Brain microvascular endothelial cell (primary cell): ENCODE data around the gene RBM42.
A peak's percentile ranks its signal among the peaks of the same experiment; 100 is the strongest.
"Not testable (repeated sequence)": the region's sequence is repeated elsewhere in the genome, so short reads cannot be mapped to it uniquely, and the experiment has no call there.

Experiments
- DNase-seq: peaks from one replicate; pipeline ENCODE4 v3.0.0-alpha.2; 2020
- H3K27ac ChIP-seq: fragments of 250-450 bp; sonication (Bioruptor Pico); 2 replicates; pipeline ENCODE4 v1.5.1; 2020; ENCODE audit warnings: mild to moderate bottlenecking, moderate library complexity
- H3K27me3 ChIP-seq: fragments of 250-450 bp; sonication (Bioruptor Pico); replicated peaks from 2 replicates; pipeline ENCODE4 v1.5.1; 2020; ENCODE audit warnings: mild to moderate bottlenecking
- H3K36me3 ChIP-seq: fragments of 250-450 bp; sonication (Bioruptor Pico); replicated peaks from 2 replicates; pipeline ENCODE4 v1.5.1; 2020; ENCODE audit warnings: mild to moderate bottlenecking
- H3K4me3 ChIP-seq: 2 replicates; pipeline ENCODE4 v1.5.1; 2011; ENCODE audit warnings: low read depth, mild to moderate bottlenecking, control low read depth, low read length, moderate library complexity
- CTCF ChIP-seq: IDR thresholded peaks from 2 replicates; pipeline ENCODE4 v1.5.1; 2011; ENCODE audit warnings: low read depth, mild to moderate bottlenecking, moderate library complexity, low read length, control low read depth, inconsistent platforms; ENCODE audit errors: missing control alignments
- in situ Hi-C: cut with HindIII; loops from 2 replicates; pipeline ENCODE4 v1.10.0; 2017; ENCODE audit warnings: low sequenced_read_pairs, low pct_ligation_motif_present

RBM42 gene

GRCh38 chr19:35648017-35648961, 19.5 kb downstream of the RBM42 start, which contains the start of gene COX6B1:
Gene COX6B1 (plus strand): TSS chr19:35648323. CDS start chr19:35651244, 2,921 bp downstream.
- TF ChIP-seq CTCF = no peak
- DNase-seq = peak; percentile 97
- in situ Hi-C loops = no loop called here
- Histone ChIP-seq H3K27me3 (no peaks in the 10 kb centered on the region), H3K27ac (peak within 1 kb of the TSS; percentile 23), H3K36me3 (peaks cover 6% of the 10 kb centered on the region), H3K4me3 (peak within 1 kb of the TSS; percentile 95)

GRCh38 chr19:35650581-35650980, 21.7 kb downstream of the RBM42 start:
- no peak overlapping the region for H3K4me3 ChIP-seq

GRCh38 chr19:35654828-35655227, 26.0 kb downstream of the RBM42 start:
- DNase-seq, H3K4me3 ChIP-seq, H3K27ac ChIP-seq, in situ Hi-C loops, H3K27me3 ChIP-seq: not testable (repeated sequence)
- peaks cover 41% of the 10 kb centered on the region for H3K36me3 ChIP-seq

More at GRCh38 chr19:35650581-35650980, 21.7 kb downstream of the RBM42 start:
- Histone ChIP-seq H3K27ac (no peak overlapping the region), H3K27me3 (no peaks in the 10 kb centered on the region), H3K36me3 (peaks cover 23% of the 10 kb centered on the region)
- in situ Hi-C loops = no loop called here
- DNase-seq = no peak
- TF ChIP-seq CTCF = no peak

GRCh38 chr19:35655600-35655999, 26.8 kb downstream of the RBM42 start:
- in situ Hi-C loops = no loop called here
- no peak overlapping the region for H3K4me3 ChIP-seq

GRCh38 chr19:35656700-35657099, 27.9 kb downstream of the RBM42 start:
- in situ Hi-C loops = no loop called here

More at GRCh38 chr19:35655600-35655999, 26.8 kb downstream of the RBM42 start:
- no peak for TF ChIP-seq CTCF
- Histone ChIP-seq H3K27me3 (no peaks in the 10 kb centered on the region), H3K36me3 (peaks cover 43% of the 10 kb centered on the region), H3K27ac (no peak overlapping the region)
- no peak for DNase-seq

More at GRCh38 chr19:35656700-35657099, 27.9 kb downstream of the RBM42 start:
- TF ChIP-seq CTCF = no peak
- Histone ChIP-seq H3K4me3 (no peak overlapping the region), H3K36me3 (peaks cover 41% of the 10 kb centered on the region), H3K27ac (no peak overlapping the region), H3K27me3 (no peaks in the 10 kb centered on the region)
- no peak for DNase-seq
